A549 (cell line): Measurements from ENCODE around the gene TMPRSS4. TPM values are rescaled to one million over a fixed set of nuclear protein-coding genes. Genes with fewer than 3 reads are reported as not detected.

Experiments
- ATAC-seq, 2 experiments: fragments of 200-7000 bp in 1 of 2; fragments of >200 bp in 1 of 2; cut with Nextera tagmentation in 1 of 2; cut with Tn5 transposase in 1 of 2; 3 replicates each; pipeline versions ENCODE4 v1.8.0 to v1.9.1; 2018 to 2020; ENCODE audit warnings: mild to moderate bottlenecking in 1 of 2, moderate library complexity in 1 of 2
- CTCF ChIA-PET: fragments of 300-600 bp; sonication (Branson Sonifier 250); formaldehyde crosslinking; extraction: SDS; loops from one replicate; lab custom pipeline; 2021; ENCODE audit warnings: antibody characterized with exemption, inconsistent platforms; lab: Yijun Ruan, JAX
- POLR2A ChIA-PET: fragments of 350-600 bp; formaldehyde crosslinking; extraction: SDS; loops from one replicate; lab custom pipeline; 2021; ENCODE audit warnings: antibody characterized with exemption, inconsistent platforms; lab: Yijun Ruan, JAX
- DNase-seq, 2 experiments: peaks; one replicate each; pipeline versions ENCODE4 v3.0.0 to v3.0.0-alpha.2; 2011 to 2016; ENCODE audit warnings: low read depth in 1 of 2, low spot score in 1 of 2
- FAIRE-seq: peaks from 2 replicates; lab custom pipeline; 2011; peaks lifted over from hg19 to GRCh38; lab: Jason Lieb, UNC
- H3K27ac ChIP-seq, 2 experiments: fragments of >200 bp; sonication (Bioruptor Twin); formaldehyde crosslinking; 3 replicates each; pipeline ENCODE4 v1.5.1; 2016 to 2017
- H3K4me1 ChIP-seq: fragments of >200 bp; sonication (Bioruptor Twin); formaldehyde crosslinking; 3 replicates; pipeline ENCODE4 v1.6.1; 2016
- H3K4me2 ChIP-seq: fragments of >200 bp; sonication (Bioruptor Twin); formaldehyde crosslinking; 3 replicates; pipeline ENCODE4 v1.6.1; 2016
- H3K4me3 ChIP-seq: fragments of >200 bp; sonication (Bioruptor Twin); formaldehyde crosslinking; 3 replicates; pipeline ENCODE4 v1.5.1; 2016
- H3K9me3 ChIP-seq: fragments of >200 bp; sonication (Bioruptor Twin); formaldehyde crosslinking; 3 replicates; pipeline ENCODE4 v1.6.1; 2016
- CBX2 ChIP-seq: fragments of 200-600 bp; sonication (generic); IDR thresholded peaks from 2 replicates; pipeline ENCODE4 v1.6.1; 2016; ENCODE audit warnings: low read depth, mild to moderate bottlenecking, borderline replicate concordance
- CEBPB ChIP-seq, 2 experiments: fragments of >200 bp in 1 of 2; sonication (Bioruptor Twin) in 1 of 2; formaldehyde crosslinking in 1 of 2; IDR thresholded peaks; 2 replicates each; pipeline ENCODE4 v1.6.1; 2012 to 2016
- CHD2 ChIP-seq: fragments of 150-350 bp; IDR thresholded peaks from 2 replicates; pipeline ENCODE4 v1.6.1; 2014; ENCODE audit warnings: low read length; ENCODE audit not compliant: partially characterized antibody
- CHD4 ChIP-seq: fragments of 200-600 bp; sonication (generic); IDR thresholded peaks from 2 replicates; pipeline ENCODE4 v1.6.1; 2016; ENCODE audit warnings: antibody characterized with exemption, mild to moderate bottlenecking, borderline replicate concordance
- EHF ChIP-seq: fragments of 250-450 bp; sonication (Bioruptor Pico); IDR thresholded peaks from 2 replicates; pipeline ENCODE4 v1.5.0; 2020; ENCODE audit warnings: mild to moderate bottlenecking
- EHMT2 ChIP-seq: fragments of 200-600 bp; sonication (generic); IDR thresholded peaks from 2 replicates; pipeline ENCODE4 v1.6.1; 2016; ENCODE audit warnings: antibody characterized with exemption, low read depth, mild to moderate bottlenecking, moderate library complexity
- EP300 ChIP-seq, 2 experiments: fragments of >200 bp; sonication (Bioruptor Twin); formaldehyde crosslinking; IDR thresholded peaks; 2 replicates in 1 of 2; 3 replicates in 1 of 2; pipeline ENCODE4 v1.6.1; 2016 to 2017
- FOSL2 ChIP-seq, 2 experiments: fragments of 450-650 bp in 1 of 2; fragments of >200 bp in 1 of 2; sonication (Bioruptor Twin) in 1 of 2; formaldehyde crosslinking; IDR thresholded peaks; 2 replicates each; pipeline versions ENCODE4 v1.5.0 to v1.6.1; 2016 to 2020; ENCODE audit warnings: mild to moderate bottlenecking in 1 of 2, moderate library complexity in 1 of 2
- HDAC2 ChIP-seq: fragments of 200-600 bp; sonication (generic); IDR thresholded peaks from 2 replicates; pipeline ENCODE4 v1.6.1; 2016
- HEYL ChIP-seq: fragments of 250-450 bp; sonication (Bioruptor Pico); IDR thresholded peaks from 2 replicates; pipeline ENCODE4 v1.8.0; 2021; ENCODE audit warnings: mild to moderate bottlenecking, moderate library complexity
- JUNB ChIP-seq: fragments of >200 bp; sonication (Bioruptor Twin); formaldehyde crosslinking; IDR thresholded peaks from 2 replicates; pipeline ENCODE4 v1.6.1; 2016
- KDM5A ChIP-seq: fragments of 200-600 bp; sonication (generic); IDR thresholded peaks from 2 replicates; pipeline ENCODE4 v1.6.1; 2016; ENCODE audit warnings: antibody characterized with exemption, mild to moderate bottlenecking
- NR3C1 ChIP-seq: fragments of >200 bp; sonication (Bioruptor Twin); formaldehyde crosslinking; IDR thresholded peaks from 3 replicates; pipeline ENCODE4 v1.6.1; 2017
- PHF8 ChIP-seq: fragments of 200-600 bp; sonication (generic); IDR thresholded peaks from 2 replicates; pipeline ENCODE4 v1.6.1; 2016; ENCODE audit warnings: low read depth, mild to moderate bottlenecking, antibody characterized with exemption, moderate library complexity, borderline replicate concordance
- RFX5 ChIP-seq: fragments of 450-650 bp; IDR thresholded peaks from 2 replicates; pipeline ENCODE4 v1.7.1; 2014; ENCODE audit warnings: antibody characterized with exemption, mild to moderate bottlenecking, moderate library complexity
- SMC3 ChIP-seq: fragments of >200 bp; sonication (Bioruptor Twin); formaldehyde crosslinking; IDR thresholded peaks from 3 replicates; pipeline ENCODE4 v1.6.1; 2018; ENCODE audit warnings: inconsistent platforms
- TFCP2L1 ChIP-seq: fragments of 250-450 bp; sonication (Bioruptor Pico); IDR thresholded peaks from 2 replicates; pipeline ENCODE4 v1.5.0; 2021; ENCODE audit warnings: mild to moderate bottlenecking
- ZC3H11A ChIP-seq: fragments of 450-650 bp; IDR thresholded peaks from 2 replicates; pipeline ENCODE4 v1.6.1; 2014; ENCODE audit warnings: antibody characterized with exemption, mild to moderate bottlenecking
- ZFP36 ChIP-seq: fragments of 450-650 bp; IDR thresholded peaks from 2 replicates; pipeline ENCODE4 v1.6.1; 2014; ENCODE audit warnings: borderline replicate concordance; ENCODE audit not compliant: partially characterized antibody
- WGBS: methylation state at CpG from one replicate; pipeline ENCODE4 v1.1.6; 2017; ENCODE audit errors: missing lambda C conversion rate; 5-methylcytosine and 5-hydroxymethylcytosine counted together
- polyA plus RNA-seq, 4 experiments: library from polyadenylated mRNA; depleted of rRNA in 3 of 4; stranded (reverse); fragments of >200 nt; fragmentation: RNase III in 1 of 4; extraction: RNeasy Plus Mini Kit Qiagen cat#74134 plus additional on column Dnase treatment in 1 of 4; gene quantifications; 2 replicates in 3 of 4; 3 replicates in 1 of 4; pipeline ENCODE4 v1.2.3, GENCODE V29; 2011 to 2017
- TF ChIP-seq, protein P1 (sequence below): fragments of 150-350 bp; IDR thresholded peaks from 2 replicates; pipeline ENCODE4 v1.6.1; 2014; ENCODE audit warnings: low read depth, mild to moderate bottlenecking, low read length
- TF ChIP-seq, protein P2 (sequence below): fragments of 250-450 bp; sonication (Bioruptor Pico); IDR thresholded peaks from 2 replicates; pipeline ENCODE4 v1.5.0; 2021; ENCODE audit warnings: mild to moderate bottlenecking, moderate library complexity, borderline replicate concordance
- TF ChIP-seq, protein P3 (sequence below): fragments of 450-650 bp; IDR thresholded peaks from 2 replicates; pipeline ENCODE4 v1.6.1; 2014; ENCODE audit warnings: antibody characterized with exemption
- TF ChIP-seq, protein P4 (sequence below): IDR thresholded peaks from 2 replicates; pipeline ENCODE4 v1.6.1; 2012
- TF ChIP-seq, protein P5 (sequence below): fragments of 250-450 bp; sonication (Bioruptor Pico); IDR thresholded peaks from 2 replicates; pipeline ENCODE4 v1.5.0; 2020; ENCODE audit warnings: low read depth, mild to moderate bottlenecking, moderate library complexity
- TF ChIP-seq, protein P6 (sequence below): fragments of >200 bp; sonication (Bioruptor Twin); formaldehyde crosslinking; IDR thresholded peaks from 3 replicates; pipeline ENCODE4 v1.6.1; 2016

The TMPRSS4 gene
- polyA plus RNA-seq, 2 of the 4 experiments (the other 2 are of a cell fraction) = not detected

DNA sequence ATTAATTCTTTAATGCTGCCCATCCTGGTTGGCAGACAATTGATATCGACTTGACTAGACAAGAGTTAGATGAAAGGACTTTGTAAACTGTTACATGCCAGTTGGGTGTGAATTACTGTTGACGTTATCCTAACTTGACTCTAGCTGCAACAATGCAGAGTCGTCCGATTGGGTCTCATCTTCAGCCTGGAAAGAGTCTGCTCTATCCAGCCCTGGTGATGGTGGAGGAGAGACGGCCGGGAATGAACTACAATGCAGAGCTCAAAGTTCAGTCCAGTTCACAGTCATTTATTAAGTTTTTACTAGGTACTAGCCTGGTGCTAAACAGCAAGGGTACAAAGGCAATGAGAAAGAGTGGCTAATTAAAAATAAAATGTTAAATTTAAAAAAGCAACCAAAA is 14.8 kb downstream of the TMPRSS4 start:
- 14% methylated on average over 6 of the region's 6 CpGs for WGBS
- CTCF ChIA-PET = interaction anchor here (1.0 kb wide), 1 partner anchor 11 kb away, joined by 4 read pairs; no protein-coding TSS in a partner anchor
- POLR2A ChIA-PET = no interaction called here
- FAIRE-seq (no peak), DNase-seq (no peak), ATAC-seq (no peak)
- H3K27ac ChIP-seq = no peak overlapping the region
- TF ChIP-seq FOSL2 (IDR thresholded peaks at IDR 0.05) = no peak
- TF ChIP-seq FOSL2 (CRISPR knock-in tag; IDR thresholded peaks at IDR 0.05) = no peak
- no peak for TF ChIP-seq EHMT2
- TF ChIP-seq, protein P1, sequence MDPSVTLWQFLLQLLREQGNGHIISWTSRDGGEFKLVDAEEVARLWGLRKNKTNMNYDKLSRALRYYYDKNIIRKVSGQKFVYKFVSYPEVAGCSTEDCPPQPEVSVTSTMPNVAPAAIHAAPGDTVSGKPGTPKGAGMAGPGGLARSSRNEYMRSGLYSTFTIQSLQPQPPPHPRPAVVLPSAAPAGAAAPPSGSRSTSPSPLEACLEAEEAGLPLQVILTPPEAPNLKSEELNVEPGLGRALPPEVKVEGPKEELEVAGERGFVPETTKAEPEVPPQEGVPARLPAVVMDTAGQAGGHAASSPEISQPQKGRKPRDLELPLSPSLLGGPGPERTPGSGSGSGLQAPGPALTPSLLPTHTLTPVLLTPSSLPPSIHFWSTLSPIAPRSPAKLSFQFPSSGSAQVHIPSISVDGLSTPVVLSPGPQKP = no peak
- no peak for TF ChIP-seq TFCP2L1
- TF ChIP-seq, protein P2, sequence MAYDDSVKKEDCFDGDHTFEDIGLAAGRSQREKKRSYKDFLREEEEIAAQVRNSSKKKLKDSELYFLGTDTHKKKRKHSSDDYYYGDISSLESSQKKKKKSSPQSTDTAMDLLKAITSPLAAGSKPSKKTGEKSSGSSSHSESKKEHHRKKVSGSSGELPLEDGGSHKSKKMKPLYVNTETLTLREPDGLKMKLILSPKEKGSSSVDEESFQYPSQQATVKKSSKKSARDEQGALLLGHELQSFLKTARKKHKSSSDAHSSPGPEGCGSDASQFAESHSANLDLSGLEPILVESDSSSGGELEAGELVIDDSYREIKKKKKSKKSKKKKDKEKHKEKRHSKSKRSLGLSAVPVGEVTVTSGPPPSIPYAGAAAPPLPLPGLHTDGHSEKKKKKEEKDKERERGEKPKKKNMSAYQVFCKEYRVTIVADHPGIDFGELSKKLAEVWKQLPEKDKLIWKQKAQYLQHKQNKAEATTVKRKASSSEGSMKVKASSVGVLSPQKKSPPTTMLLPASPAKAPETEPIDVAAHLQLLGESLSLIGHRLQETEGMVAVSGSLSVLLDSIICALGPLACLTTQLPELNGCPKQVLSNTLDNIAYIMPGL (CRISPR knock-in tag) = no peak
- no peak for TF ChIP-seq EP300 (IDR thresholded peaks at IDR 0.05)
- TF ChIP-seq ZFP36 = no peak
- no peak for TF ChIP-seq PHF8
- TF ChIP-seq CBX2 = no peak
- no peak for TF ChIP-seq ZC3H11A
- no peak for TF ChIP-seq HDAC2
- TF ChIP-seq JUNB = no peak
- TF ChIP-seq, protein P3, sequence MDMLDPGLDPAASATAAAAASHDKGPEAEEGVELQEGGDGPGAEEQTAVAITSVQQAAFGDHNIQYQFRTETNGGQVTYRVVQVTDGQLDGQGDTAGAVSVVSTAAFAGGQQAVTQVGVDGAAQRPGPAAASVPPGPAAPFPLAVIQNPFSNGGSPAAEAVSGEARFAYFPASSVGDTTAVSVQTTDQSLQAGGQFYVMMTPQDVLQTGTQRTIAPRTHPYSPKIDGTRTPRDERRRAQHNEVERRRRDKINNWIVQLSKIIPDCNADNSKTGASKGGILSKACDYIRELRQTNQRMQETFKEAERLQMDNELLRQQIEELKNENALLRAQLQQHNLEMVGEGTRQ = no peak
- TF ChIP-seq CHD4 = no peak
- TF ChIP-seq NR3C1 = no peak
- TF ChIP-seq HEYL (CRISPR knock-in tag) = no peak
- TF ChIP-seq, protein P4, sequence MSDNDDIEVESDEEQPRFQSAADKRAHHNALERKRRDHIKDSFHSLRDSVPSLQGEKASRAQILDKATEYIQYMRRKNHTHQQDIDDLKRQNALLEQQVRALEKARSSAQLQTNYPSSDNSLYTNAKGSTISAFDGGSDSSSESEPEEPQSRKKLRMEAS = no peak
- no peak for TF ChIP-seq SMC3
- H3K4me2 ChIP-seq = no peak overlapping the region
- peaks cover 14% of the 10 kb centered on the region for H3K9me3 ChIP-seq
- no peaks in the 10 kb centered on the region for H3K4me1 ChIP-seq
- no peak overlapping the region for H3K4me3 ChIP-seq

DNA sequence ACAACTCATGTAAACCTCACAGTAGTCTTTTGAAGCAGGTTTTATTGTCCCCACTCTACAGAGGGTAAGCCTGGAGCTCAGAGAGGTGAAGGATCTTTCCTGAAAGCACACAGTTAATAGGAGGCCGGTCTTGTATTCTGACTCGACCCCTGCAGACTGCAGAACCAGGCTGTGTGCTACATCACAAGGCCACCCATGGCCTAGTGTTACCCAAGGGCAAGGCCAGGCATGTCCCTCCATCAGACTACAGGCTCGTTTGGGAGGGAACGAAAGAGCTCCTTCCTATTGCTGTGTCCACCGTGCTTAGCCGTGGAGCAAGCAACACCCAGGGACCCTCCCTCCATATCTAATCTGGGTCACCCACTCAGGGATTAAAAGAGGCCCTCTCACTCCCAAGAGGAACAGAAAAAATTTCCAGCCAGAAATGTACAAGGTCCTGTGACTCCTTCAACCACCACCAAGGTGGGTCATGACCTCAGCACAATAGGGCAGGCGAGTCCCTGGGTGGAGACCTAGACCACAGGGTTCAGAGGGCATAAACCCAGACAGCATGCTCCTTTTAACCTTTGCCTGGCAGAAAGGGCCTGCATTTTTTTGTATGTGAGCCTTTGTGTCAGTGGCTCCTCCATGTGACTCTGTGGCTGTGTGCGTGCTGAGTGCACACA is 16.2 kb downstream of the TMPRSS4 start:
- no peak for ATAC-seq
- TF ChIP-seq, protein P3 = no peak
- TF ChIP-seq CEBPB (IDR thresholded peaks at IDR 0.05) = no peak
- TF ChIP-seq, protein P5, sequence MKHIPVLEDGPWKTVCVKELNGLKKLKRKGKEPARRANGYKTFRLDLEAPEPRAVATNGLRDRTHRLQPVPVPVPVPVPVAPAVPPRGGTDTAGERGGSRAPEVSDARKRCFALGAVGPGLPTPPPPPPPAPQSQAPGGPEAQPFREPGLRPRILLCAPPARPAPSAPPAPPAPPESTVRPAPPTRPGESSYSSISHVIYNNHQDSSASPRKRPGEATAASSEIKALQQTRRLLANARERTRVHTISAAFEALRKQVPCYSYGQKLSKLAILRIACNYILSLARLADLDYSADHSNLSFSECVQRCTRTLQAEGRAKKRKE (CRISPR knock-in tag) = no peak
- TF ChIP-seq EHMT2 = no peak
- no peak for TF ChIP-seq CHD2
- no peak for TF ChIP-seq KDM5A
- no peak for TF ChIP-seq ZFP36
- TF ChIP-seq EP300 (IDR thresholded peaks at IDR 0.05) = no peak
- TF ChIP-seq, protein P6, sequence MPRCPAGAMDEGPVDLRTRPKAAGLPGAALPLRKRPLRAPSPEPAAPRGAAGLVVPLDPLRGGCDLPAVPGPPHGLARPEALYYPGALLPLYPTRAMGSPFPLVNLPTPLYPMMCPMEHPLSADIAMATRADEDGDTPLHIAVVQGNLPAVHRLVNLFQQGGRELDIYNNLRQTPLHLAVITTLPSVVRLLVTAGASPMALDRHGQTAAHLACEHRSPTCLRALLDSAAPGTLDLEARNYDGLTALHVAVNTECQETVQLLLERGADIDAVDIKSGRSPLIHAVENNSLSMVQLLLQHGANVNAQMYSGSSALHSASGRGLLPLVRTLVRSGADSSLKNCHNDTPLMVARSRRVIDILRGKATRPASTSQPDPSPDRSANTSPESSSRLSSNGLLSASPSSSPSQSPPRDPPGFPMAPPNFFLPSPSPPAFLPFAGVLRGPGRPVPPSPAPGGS = no peak
- TF ChIP-seq, protein P2 (CRISPR knock-in tag) = no peak
- TF ChIP-seq EHF (CRISPR knock-in tag) = no peak
- TF ChIP-seq RFX5 = no peak
- Histone ChIP-seq H3K4me3 (no peak overlapping the region), H3K4me2 (no peak overlapping the region), H3K9me3 (peaks cover 1% of the 10 kb centered on the region), H3K4me1 (no peaks in the 10 kb centered on the region), H3K27ac (no peak overlapping the region)
- WGBS = 40% methylated on average over 8 of the region's 8 CpGs
- no peak for FAIRE-seq
- no peak for DNase-seq
- CTCF ChIA-PET = interaction anchor here (1.0 kb wide), 1 partner anchor 17 kb away, joined by 3 read pairs; no protein-coding TSS in a partner anchor
- POLR2A ChIA-PET = no interaction called here
